Right atrium auricular region (tissue), 2 donors: ENCODE data around the gene PHACTR1. TPM values are rescaled to one million over a fixed set of nuclear protein-coding genes. Genes with fewer than 3 reads are reported as not detected.
A peak's percentile ranks its signal among the peaks of the same experiment; 100 is the strongest.

Source experiments
- DNase-seq: peaks from one replicate; pipeline ENCODE4 v3.0.0-alpha.2; 2019; ENCODE audit warnings: low spot score
- H3K27ac ChIP-seq, 2 donors: fragments of 200-600 bp; sonication (generic); 1 replicate in 1 of 2; 2 replicates in 1 of 2; pipeline ENCODE4 v1.5.1; 2016 to 2019
- H3K27me3 ChIP-seq, 2 donors: fragments of 200-600 bp; sonication (generic); one replicate each; pipeline versions ENCODE4 v1.5.1 to v1.6.0; 2017 to 2019
- H3K36me3 ChIP-seq: fragments of 200-600 bp; sonication (generic); one replicate; pipeline ENCODE4 v1.5.1; 2016
- H3K4me1 ChIP-seq, 2 donors: fragments of 200-600 bp; sonication (generic); one replicate each; pipeline versions ENCODE4 v1.5.1 to v1.6.0; 2017 to 2019
- H3K4me3 ChIP-seq, 2 donors: fragments of 200-600 bp; sonication (generic); 1 replicate in 1 of 2; 2 replicates in 1 of 2; pipeline ENCODE4 v1.5.1; 2017 to 2019; ENCODE audit warnings: mild to moderate bottlenecking in 1 of 2, moderate library complexity in 1 of 2
- H3K9me3 ChIP-seq, 2 donors: fragments of 200-600 bp; sonication (generic); one replicate each; pipeline ENCODE4 v1.5.1; 2019
- total RNA-seq, 2 donors: library from RNA; depleted of rRNA; stranded (reverse); fragments of >200 nt; gene quantifications; one replicate each; pipeline ENCODE4 v1.1.0, GENCODE V29; 2016
- TF ChIP-seq, protein P1 (sequence below), 2 donors: fragments of 200-600 bp; sonication (generic); IDR thresholded peaks; one replicate each; pipeline ENCODE4 v1.5.1; 2019; ENCODE audit warnings: antibody characterized with exemption in 2 of 2

PHACTR1 gene
- total RNA-seq, 2 donors from 2014 or later = 19.1 to 46.0 TPM

DNA sequence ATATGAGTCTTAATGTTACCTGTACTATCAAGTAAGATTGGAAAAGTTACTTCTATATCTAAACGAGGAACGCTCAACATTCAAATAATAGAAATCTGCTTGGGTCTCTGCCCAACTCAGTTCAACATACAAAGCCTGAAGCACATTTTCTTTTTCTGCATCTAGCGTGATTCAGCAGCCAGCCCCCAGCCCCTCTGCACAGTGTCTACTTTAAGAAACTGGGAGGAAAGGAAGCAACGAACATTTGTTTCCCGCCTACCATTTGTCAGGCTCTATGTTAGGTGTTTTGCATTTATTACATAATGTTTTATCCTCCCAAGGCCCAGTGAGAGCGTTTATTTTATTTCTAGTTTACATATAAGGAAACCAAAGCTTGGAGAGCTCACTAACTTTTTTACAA, 17.3 kb downstream of the PHACTR1 start:
- Histone ChIP-seq H3K4me3 (no peak overlapping the region), H3K27me3 (no peaks in the 10 kb centered on the region), H3K9me3 (no peaks in the 10 kb centered on the region), H3K36me3 (no peaks in the 10 kb centered on the region), H3K4me1 (no peaks in the 10 kb centered on the region), H3K27ac (no peak overlapping the region)
- TF ChIP-seq, protein P1, sequence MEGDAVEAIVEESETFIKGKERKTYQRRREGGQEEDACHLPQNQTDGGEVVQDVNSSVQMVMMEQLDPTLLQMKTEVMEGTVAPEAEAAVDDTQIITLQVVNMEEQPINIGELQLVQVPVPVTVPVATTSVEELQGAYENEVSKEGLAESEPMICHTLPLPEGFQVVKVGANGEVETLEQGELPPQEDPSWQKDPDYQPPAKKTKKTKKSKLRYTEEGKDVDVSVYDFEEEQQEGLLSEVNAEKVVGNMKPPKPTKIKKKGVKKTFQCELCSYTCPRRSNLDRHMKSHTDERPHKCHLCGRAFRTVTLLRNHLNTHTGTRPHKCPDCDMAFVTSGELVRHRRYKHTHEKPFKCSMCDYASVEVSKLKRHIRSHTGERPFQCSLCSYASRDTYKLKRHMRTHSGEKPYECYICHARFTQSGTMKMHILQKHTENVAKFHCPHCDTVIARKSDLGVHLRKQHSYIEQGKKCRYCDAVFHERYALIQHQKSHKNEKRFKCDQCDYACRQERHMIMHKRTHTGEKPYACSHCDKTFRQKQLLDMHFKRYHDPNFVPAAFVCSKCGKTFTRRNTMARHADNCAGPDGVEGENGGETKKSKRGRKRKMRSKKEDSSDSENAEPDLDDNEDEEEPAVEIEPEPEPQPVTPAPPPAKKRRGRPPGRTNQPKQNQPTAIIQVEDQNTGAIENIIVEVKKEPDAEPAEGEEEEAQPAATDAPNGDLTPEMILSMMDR (IDR thresholded peaks at IDR 0.05) = no peak
- DNase-seq = no peak

DNA sequence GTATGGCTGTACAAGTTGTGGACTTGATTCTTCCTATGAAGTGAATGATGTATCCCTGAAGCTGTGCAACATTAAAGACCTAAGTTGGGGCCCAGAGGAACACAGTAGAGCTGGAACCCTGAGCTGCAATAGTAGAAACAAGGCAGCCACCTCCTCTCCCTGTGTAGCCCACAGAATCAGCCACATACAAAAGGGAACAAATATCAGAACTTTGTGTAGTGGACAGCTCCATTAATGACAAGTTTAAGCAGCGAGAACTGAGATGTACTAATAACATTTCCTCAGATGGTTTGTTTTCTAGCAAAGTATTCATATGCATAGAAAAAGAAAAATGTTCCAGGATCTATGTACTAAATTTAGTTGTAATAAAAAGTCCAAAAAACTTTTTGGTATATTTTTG, 19.2 kb downstream of the PHACTR1 start:
- H3K4me1 ChIP-seq = no peaks in the 10 kb centered on the region
- no peak for DNase-seq
- H3K9me3 ChIP-seq = no peaks in the 10 kb centered on the region
- H3K27me3 ChIP-seq = no peaks in the 10 kb centered on the region
- H3K27ac ChIP-seq = no peak overlapping the region
- no peaks in the 10 kb centered on the region for H3K36me3 ChIP-seq
- H3K4me3 ChIP-seq = no peak overlapping the region
- TF ChIP-seq, protein P1 (IDR thresholded peaks at IDR 0.05) = no peak

DNA sequence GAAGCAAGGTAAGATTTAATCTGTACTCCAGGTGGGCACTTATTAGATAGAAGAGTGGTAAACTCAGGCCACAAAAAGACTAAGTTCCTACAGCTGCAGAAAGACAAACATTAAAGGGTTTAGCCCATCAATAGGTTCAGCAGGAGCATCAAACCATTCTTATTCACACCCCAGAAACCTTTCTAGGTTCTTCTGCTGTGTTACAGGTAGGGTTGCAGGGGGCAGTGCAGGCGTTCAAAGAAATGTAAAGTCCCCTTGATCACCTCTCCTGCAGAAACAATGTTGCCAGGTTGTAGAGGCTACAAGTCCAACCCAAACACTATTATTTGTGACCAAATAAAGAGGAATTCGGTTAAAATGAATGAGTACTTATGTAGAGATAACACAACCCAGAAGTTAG, 31.8 kb downstream of the PHACTR1 start:
- H3K27ac ChIP-seq = no peak overlapping the region
- no peak for DNase-seq
- TF ChIP-seq, protein P1 (IDR thresholded peaks at IDR 0.05) = no peak
- peaks cover 0 to 10% of the 10 kb centered on the region in 2 donors for H3K27me3 ChIP-seq
- H3K4me1 ChIP-seq = peaks cover 0 to 14% of the 10 kb centered on the region in 2 donors
- H3K9me3 ChIP-seq = no peaks in the 10 kb centered on the region
- H3K4me3 ChIP-seq = no peak overlapping the region
- no peaks in the 10 kb centered on the region for H3K36me3 ChIP-seq

DNA sequence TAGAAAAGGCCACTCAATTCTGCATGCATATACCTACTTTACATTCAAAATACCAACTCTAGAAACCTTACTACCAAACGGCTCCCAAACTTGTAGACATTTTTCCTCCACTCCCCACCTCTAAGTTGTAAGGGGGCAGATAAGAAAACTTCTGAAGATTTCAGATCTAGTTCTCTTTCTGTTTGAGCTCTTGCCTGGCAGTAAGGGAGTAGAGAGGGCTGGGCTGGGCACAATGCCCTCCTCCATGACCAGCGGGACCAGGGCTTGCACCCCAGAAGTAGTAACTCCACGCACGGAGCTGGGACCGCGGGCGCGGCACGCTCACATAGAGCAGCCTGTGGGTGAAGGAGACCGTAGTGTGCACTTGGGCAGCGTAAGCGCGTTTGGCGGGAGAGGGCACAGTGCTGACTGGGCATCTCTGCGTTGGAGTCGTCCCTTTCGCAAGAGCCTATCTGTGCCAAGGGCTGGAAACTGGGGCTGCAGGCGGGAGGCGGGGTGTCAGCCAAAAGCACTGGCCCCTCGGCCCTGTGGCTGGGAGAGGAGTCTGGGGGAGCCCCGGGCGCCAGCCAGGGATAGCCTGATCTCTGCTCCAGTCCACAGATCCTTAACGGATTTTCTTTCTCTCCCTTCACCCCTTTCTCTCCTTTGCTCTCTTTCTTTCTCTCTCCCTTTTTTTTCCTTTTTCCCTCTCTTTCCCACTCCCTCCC, 32.4 kb downstream of the PHACTR1 start:
- peaks cover 0 to 10% of the 10 kb centered on the region in 2 donors for H3K27me3 ChIP-seq
- DNase-seq = no peak

GRCh38 chr6:12749531-12750379, 33.2 kb downstream of the PHACTR1 start:
- Histone ChIP-seq H3K27ac (no peak overlapping the region), H3K4me1 (peaks cover 0 to 14% of the 10 kb centered on the region in 2 donors), H3K27me3 (peaks cover 0 to 10% of the 10 kb centered on the region in 2 donors), H3K36me3 (no peaks in the 10 kb centered on the region), H3K4me3 (peak overlapping the region in 1 of 2 donors; percentile 38), H3K9me3 (no peaks in the 10 kb centered on the region)
- no peak for DNase-seq
- TF ChIP-seq, protein P1 (IDR thresholded peaks at IDR 0.05) = no peak

More for the DNA sequence above, 32.4 kb downstream of the PHACTR1 start:
- no peak overlapping the region for H3K27ac ChIP-seq
- H3K4me1 ChIP-seq = peaks cover 0 to 14% of the 10 kb centered on the region in 2 donors
- no peaks in the 10 kb centered on the region for H3K36me3 ChIP-seq
- H3K4me3 ChIP-seq = peak overlapping the region in 1 of 2 donors; percentile 38
- no peaks in the 10 kb centered on the region for H3K9me3 ChIP-seq
- TF ChIP-seq, protein P1 (IDR thresholded peaks at IDR 0.05) = no peak
